ENCODE data around the gene DLG4.

Gene DLG4

GRCh38 chr17:7222093-7222971 is 2.7 kb upstream of the DLG4 start:
- Histone ChIP-seq H3K27me3 (ENCODE audit: insufficient read depth, low read length) (no peaks in the 10 kb centered on the region), H3K9me3 (ENCODE audit: low read length) (no peaks in the 10 kb centered on the region), H3K4me3 (ENCODE audit: low read depth, low read length, poor library complexity, severe bottlenecking) (no peak overlapping the region), H3K27ac (ENCODE audit: low read depth, low read length, poor library complexity, severe bottlenecking) (peak overlapping the region; percentile 44), H3K4me2 (ENCODE audit: low read length) (no peak overlapping the region), H3K9me2 (ENCODE audit: low read depth, low read length) (no peaks in the 10 kb centered on the region), H3K36me3 (ENCODE audit: insufficient read depth, low read length) (peaks cover 59% of the 10 kb centered on the region), H2AFZ (ENCODE audit: low read length) (no peak overlapping the region), H3F3A (ENCODE audit: insufficient read depth, low read length) (no peaks in the 10 kb centered on the region; the same call in 1 of the 2 replicates), H3K79me2 (ENCODE audit: insufficient read depth, low read length) (no peaks in the 10 kb centered on the region), H3K9ac (ENCODE audit: low read length) (no peak overlapping the region), H4K20me1 (ENCODE audit: insufficient read depth, low read length) (no peaks in the 10 kb centered on the region), H3K4me1 (ENCODE audit: insufficient read depth, low read length, severe bottlenecking) (peaks cover 21% of the 10 kb centered on the region)
- TF ChIP-seq CTCF (IDR thresholded peaks at IDR 0.05; ENCODE audit: low read length) (no peak), EZH2 (IDR thresholded peaks at IDR 0.05; ENCODE audit: borderline replicate concordance, low read length) (no peak)

- no peaks in the 10 kb centered on the region for H4K20me1 ChIP-seq (ENCODE audit: insufficient read depth, low read length)
- H3K36me3 ChIP-seq (ENCODE audit: insufficient read depth, low read length) = peaks cover 51% of the 10 kb centered on the region
- no peaks in the 10 kb centered on the region for H3K27me3 ChIP-seq (ENCODE audit: insufficient read depth, low read length)
- peak overlapping the region; percentile 22; the same call in 1 of the 2 replicates for H3K9ac ChIP-seq (ENCODE audit: low read length)
- no peaks in the 10 kb centered on the region; the same call in 1 of the 2 replicates for H3F3A ChIP-seq (ENCODE audit: insufficient read depth, low read length)
- no peak overlapping the region for H2AFZ ChIP-seq (ENCODE audit: low read length)
- H3K79me2 ChIP-seq (ENCODE audit: insufficient read depth, low read length) = no peaks in the 10 kb centered on the region
- H3K4me3 ChIP-seq (ENCODE audit: low read depth, low read length, poor library complexity, severe bottlenecking) = no peak overlapping the region
- no peaks in the 10 kb centered on the region for H3K9me3 ChIP-seq (ENCODE audit: low read length)
- peaks cover 24% of the 10 kb centered on the region for H3K4me1 ChIP-seq (ENCODE audit: insufficient read depth, low read length, severe bottlenecking)
- peak overlapping the region; percentile 97; the same call in 1 of the 2 replicates for H3K4me2 ChIP-seq (ENCODE audit: low read length)
- no peaks in the 10 kb centered on the region for H3K9me2 ChIP-seq (ENCODE audit: low read depth, low read length)
- TF ChIP-seq CTCF (IDR thresholded peaks at IDR 0.05; ENCODE audit: low read length) = no peak
- TF ChIP-seq EZH2 (IDR thresholded peaks at IDR 0.05; ENCODE audit: borderline replicate concordance, low read length) = no peak
- H3K27ac ChIP-seq (ENCODE audit: low read depth, low read length, poor library complexity, severe bottlenecking) = peak overlapping the region; percentile 44
Observed at GRCh38 chr17:7221278-7222092, 1.8 kb upstream of the DLG4 start.

GRCh38 chr17:7220593-7221277 is 1.1 kb upstream of the DLG4 start:
- Histone ChIP-seq H2AFZ (ENCODE audit: low read length) (no peak overlapping the region), H3K4me3 (ENCODE audit: low read depth, low read length, poor library complexity, severe bottlenecking) (peak overlapping the region; percentile 83), H3K36me3 (ENCODE audit: insufficient read depth, low read length) (peaks cover 44% of the 10 kb centered on the region), H3K9me2 (ENCODE audit: low read depth, low read length) (no peaks in the 10 kb centered on the region), H3K79me2 (ENCODE audit: insufficient read depth, low read length) (no peaks in the 10 kb centered on the region), H3K27ac (ENCODE audit: low read depth, low read length, poor library complexity, severe bottlenecking) (peak overlapping the region; percentile 78), H3K9me3 (ENCODE audit: low read length) (no peaks in the 10 kb centered on the region), H3K4me1 (ENCODE audit: insufficient read depth, low read length, severe bottlenecking) (peaks cover 24% of the 10 kb centered on the region), H3K9ac (ENCODE audit: low read length) (peak overlapping the region; percentile 87), H3F3A (ENCODE audit: insufficient read depth, low read length) (no peaks in the 10 kb centered on the region; the same call in 1 of the 2 replicates), H4K20me1 (ENCODE audit: insufficient read depth, low read length) (no peaks in the 10 kb centered on the region), H3K27me3 (ENCODE audit: insufficient read depth, low read length) (no peaks in the 10 kb centered on the region), H3K4me2 (ENCODE audit: low read length) (peak overlapping the region; percentile 97)
- TF ChIP-seq CTCF (IDR thresholded peaks at IDR 0.05; ENCODE audit: low read length) = peak; percentile 81
- no peak for TF ChIP-seq EZH2 (IDR thresholded peaks at IDR 0.05; ENCODE audit: borderline replicate concordance, low read length)

Measured in OCI-LY1 (cell line).